ENCODE data around the gene PLCD3. TPM values are rescaled to one million over a fixed set of nuclear protein-coding genes. Genes with fewer than 3 reads are reported as not detected.

Gene PLCD3
- total RNA-seq, 1 experiment from 2014 or later, result 88.5 TPM

- no peak for TF ChIP-seq CTCF (IDR thresholded peaks at IDR 0.05; ENCODE audit: insufficient read depth in 1 of 2, low read depth in 1 of 2, low read length in 1 of 2, severe bottlenecking in 1 of 2, unreplicated experiment in 1 of 2)
- no TSS peak for BruUV-seq (replicated peaks)
- no peaks in the 10 kb centered on the region for H3K9me3 ChIP-seq
- no peak overlapping the region for H3K4me3 ChIP-seq (ENCODE audit: low read depth, low read length)
- H3K9me3 Mint-ChIP-seq (ENCODE audit: unreplicated experiment), result no peaks in the 10 kb centered on the region
- peaks cover 30% of the 10 kb centered on the region for H3K4me1 ChIP-seq
- peaks cover 2% of the 10 kb centered on the region; the same call in 1 of the 2 replicates for H3K36me3 ChIP-seq (ENCODE audit: control insufficient read depth, insufficient read depth, low read length)
- no peaks in the 10 kb centered on the region for H3K27me3 ChIP-seq (replicated peaks; ENCODE audit: control insufficient read depth, insufficient read depth, low read length)
- intact Hi-C loops (cut with micrococcal nuclease; ENCODE audit: unreplicated experiment), result no loop called here
- no peaks in the 10 kb centered on the region for H3K27me3 Mint-ChIP-seq (ENCODE audit: insufficient read depth, unreplicated experiment)
- peaks cover 37% of the 10 kb centered on the region for H3K36me3 Mint-ChIP-seq (ENCODE audit: insufficient read depth, unreplicated experiment)
- DNase-seq, result no peak
- no peak overlapping the region for H3K27ac Mint-ChIP-seq (ENCODE audit: unreplicated experiment)
- POLR2A ChIA-PET, result no interaction called here
- H3K4me3 Mint-ChIP-seq (ENCODE audit: unreplicated experiment), result no peak overlapping the region
- peaks cover 13% of the 10 kb centered on the region for H3K4me1 Mint-ChIP-seq (ENCODE audit: low read depth, unreplicated experiment)
- CTCF ChIA-PET, result interaction anchor here (1.0 kb wide), 1 partner anchor 15 kb away, joined by 7 read pairs; the partner anchor contains the start of gene ACBD4
These were observed 11.8 kb downstream of the PLCD3 start for GRCh38 chr17:45120558-45120957.

GRCh38 chr17:45119964-45120363 lies 12.4 kb downstream of the PLCD3 start:
- H3K9me3 ChIP-seq, result no peaks in the 10 kb centered on the region
- ChIA-PET POLR2A (interaction anchor here (0.5 kb wide), 1 partner anchor 25 kb away, joined by 12 read pairs; no protein-coding TSS in a partner anchor), CTCF (interaction anchor here (1.0 kb wide), 1 partner anchor 15 kb away, joined by 7 read pairs; the partner anchor contains the start of gene ACBD4)
- Mint-ChIP-seq H3K36me3 (ENCODE audit: insufficient read depth, unreplicated experiment) (peaks cover 34% of the 10 kb centered on the region), H3K27ac (ENCODE audit: unreplicated experiment) (no peak overlapping the region), H3K4me1 (ENCODE audit: low read depth, unreplicated experiment) (peaks cover 13% of the 10 kb centered on the region), H3K27me3 (ENCODE audit: insufficient read depth, unreplicated experiment) (no peaks in the 10 kb centered on the region), H3K4me3 (ENCODE audit: unreplicated experiment) (no peak overlapping the region), H3K9me3 (ENCODE audit: unreplicated experiment) (no peaks in the 10 kb centered on the region)
- BruUV-seq (replicated peaks), result no TSS peak
- no peak for TF ChIP-seq CTCF (IDR thresholded peaks at IDR 0.05; ENCODE audit: insufficient read depth in 1 of 2, low read depth in 1 of 2, low read length in 1 of 2, severe bottlenecking in 1 of 2, unreplicated experiment in 1 of 2)
- H3K4me1 ChIP-seq, result peaks cover 30% of the 10 kb centered on the region
- H3K27me3 ChIP-seq (replicated peaks; ENCODE audit: control insufficient read depth, insufficient read depth, low read length), result no peaks in the 10 kb centered on the region
- intact Hi-C loops (cut with micrococcal nuclease; ENCODE audit: unreplicated experiment), result no loop called here
- DNase-seq, result no peak
- H3K4me3 ChIP-seq (ENCODE audit: low read depth, low read length), result no peak overlapping the region
- H3K36me3 ChIP-seq (ENCODE audit: control insufficient read depth, insufficient read depth, low read length), result peaks cover 2% of the 10 kb centered on the region; the same call in 1 of the 2 replicates

- H3K4me1 ChIP-seq, result peaks cover 26% of the 10 kb centered on the region
- peaks cover 13% of the 10 kb centered on the region for H3K4me1 Mint-ChIP-seq (ENCODE audit: low read depth, unreplicated experiment)
- no peak for DNase-seq
- no peaks in the 10 kb centered on the region for H3K9me3 Mint-ChIP-seq (ENCODE audit: unreplicated experiment)
- no peaks in the 10 kb centered on the region for H3K27me3 ChIP-seq (replicated peaks; ENCODE audit: control insufficient read depth, insufficient read depth, low read length)
- peaks cover 41% of the 10 kb centered on the region for H3K36me3 Mint-ChIP-seq (ENCODE audit: insufficient read depth, unreplicated experiment)
- no peaks in the 10 kb centered on the region for H3K27me3 Mint-ChIP-seq (ENCODE audit: insufficient read depth, unreplicated experiment)
- H3K4me3 Mint-ChIP-seq (ENCODE audit: unreplicated experiment), result no peak overlapping the region
- BruUV-seq (replicated peaks), result no TSS peak
- peaks cover 2% of the 10 kb centered on the region; the same call in 1 of the 2 replicates for H3K36me3 ChIP-seq (ENCODE audit: control insufficient read depth, insufficient read depth, low read length)
- no peak for TF ChIP-seq CTCF (IDR thresholded peaks at IDR 0.05; ENCODE audit: insufficient read depth in 1 of 2, low read depth in 1 of 2, low read length in 1 of 2, severe bottlenecking in 1 of 2, unreplicated experiment in 1 of 2)
- H3K4me3 ChIP-seq (ENCODE audit: low read depth, low read length), result no peak overlapping the region
- POLR2A ChIA-PET, result interaction anchor here (0.6 kb wide), 1 partner anchor 617 kb away, joined by 3 read pairs; no protein-coding TSS in a partner anchor
- H3K27ac Mint-ChIP-seq (ENCODE audit: unreplicated experiment), result no peak overlapping the region
- CTCF ChIA-PET, result interaction anchor here (1.4 kb wide), 1 partner anchor 17 kb away, joined by 3 read pairs; the partner anchor contains the start of gene ACBD4
- intact Hi-C loops (cut with micrococcal nuclease; ENCODE audit: unreplicated experiment), result no loop called here
- no peaks in the 10 kb centered on the region for H3K9me3 ChIP-seq
These were observed 13.6 kb downstream of the PLCD3 start for GRCh38 chr17:45118691-45119090.
